A204.1 (cell line): ENCODE measurements around the gene KNDC1.
"Not testable (repeated sequence)": the region's sequence is repeated elsewhere in the genome, so short reads cannot be mapped to it uniquely, and the experiment has no call there.

ENCODE experiments used
- FAIRE-seq: peaks from 2 replicates; lab custom pipeline; 2012; peaks lifted over from hg19 to GRCh38; lab: Jason Lieb, UNC

Gene KNDC1

GRCh38 chr10:133262696-133263095, 102.7 kb downstream of the KNDC1 start:
- no peak for FAIRE-seq

GRCh38 chr10:133263674-133264073, 103.7 kb downstream of the KNDC1 start:
- FAIRE-seq, result no peak

GRCh38 chr10:133264461-133264860, 104.4 kb downstream of the KNDC1 start:
- no peak for FAIRE-seq

DNA sequence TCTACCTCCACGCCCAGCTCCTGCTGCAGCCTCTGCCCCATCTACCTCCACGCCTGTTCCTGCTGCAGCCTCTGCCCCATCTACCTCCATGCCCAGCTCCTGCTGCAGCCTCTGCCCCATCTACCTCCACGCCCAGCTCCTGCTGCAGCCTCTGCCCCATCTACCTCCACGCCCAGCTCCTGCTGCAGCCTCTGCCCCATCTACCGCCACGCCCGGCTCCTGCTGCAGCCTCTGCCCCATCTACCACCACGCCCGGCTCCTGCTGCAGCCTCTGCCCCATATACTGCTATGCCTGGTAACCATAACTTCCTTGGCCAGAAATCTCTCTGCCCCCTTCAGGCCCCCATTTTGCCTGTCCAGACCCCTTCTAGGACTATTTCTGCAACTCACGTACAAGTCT, 105.0 kb downstream of the KNDC1 start:
- not testable (repeated sequence) for FAIRE-seq

- FAIRE-seq, result no peak
Observed at GRCh38 chr10:133266056-133266795, 106.2 kb downstream of the KNDC1 start.

- no peak for FAIRE-seq
Observed at GRCh38 chr10:133267293-133267692, 107.3 kb downstream of the KNDC1 start.

- FAIRE-seq, result no peak
Observed at GRCh38 chr10:133267829-133268228, 107.8 kb downstream of the KNDC1 start.

DNA sequence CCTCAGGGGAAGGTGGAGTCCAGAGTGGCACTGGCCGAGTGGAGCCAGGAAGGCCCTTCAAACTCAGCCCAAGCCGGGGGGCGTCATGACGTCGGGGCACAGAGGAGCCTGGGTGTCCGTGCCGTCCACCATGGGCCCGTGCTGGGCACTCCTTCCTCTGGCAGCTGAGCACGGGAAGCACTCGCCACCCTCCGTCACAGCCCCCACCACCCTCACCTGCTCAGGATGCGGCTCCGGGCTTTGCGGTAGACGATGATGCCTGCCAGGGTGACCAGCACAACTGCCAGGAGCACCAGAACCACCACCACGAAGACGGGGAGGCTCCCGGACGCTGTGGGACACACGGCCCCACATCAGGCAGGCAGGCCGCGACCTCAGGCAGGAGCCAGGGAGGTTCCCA, 108.5 kb downstream of the KNDC1 start:
- no peak for FAIRE-seq

DNA sequence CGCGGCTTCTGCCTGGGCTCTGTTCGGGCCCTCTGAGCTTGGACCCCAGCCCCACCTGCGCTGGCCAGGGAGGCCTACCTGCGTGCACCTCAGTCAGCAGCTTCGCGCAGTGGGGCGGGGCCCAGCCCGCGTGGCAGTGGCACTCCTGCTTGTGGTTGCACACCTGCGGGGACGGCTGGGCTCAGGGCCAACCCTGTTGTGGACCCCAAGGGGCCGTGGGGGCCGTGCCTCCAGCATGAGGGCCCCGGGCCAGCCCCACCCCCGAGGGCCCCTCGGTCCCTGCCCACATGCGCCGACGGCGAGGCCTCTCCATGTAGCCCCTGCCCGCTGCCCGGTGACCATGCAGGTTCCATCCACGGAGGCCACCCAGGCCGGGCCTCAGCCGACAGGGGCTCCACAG, 109.3 kb downstream of the KNDC1 start:
- FAIRE-seq, result no peak

DNA sequence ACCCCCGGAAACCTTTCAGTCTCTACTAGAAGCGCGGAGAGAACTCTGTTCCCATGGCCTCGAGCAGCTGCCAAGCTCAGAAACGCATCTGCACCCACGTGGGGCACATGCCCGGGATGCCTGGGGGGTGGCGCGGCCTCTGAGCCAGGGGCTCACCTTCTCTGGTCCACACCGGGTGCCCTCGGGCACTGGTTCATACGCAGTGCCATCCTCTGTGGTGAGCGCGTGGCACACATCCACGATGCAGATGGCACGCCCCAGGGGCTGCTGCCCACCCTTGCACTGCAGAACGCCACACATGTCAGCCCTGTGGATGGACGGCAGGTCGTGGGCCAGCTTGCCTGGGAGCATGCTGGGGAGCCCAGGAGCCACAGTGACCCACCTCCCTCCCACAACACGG, 110.2 kb downstream of the KNDC1 start:
- FAIRE-seq, result no peak

GRCh38 chr10:133270773-133271297, 110.8 kb downstream of the KNDC1 start:
- no peak for FAIRE-seq

DNA sequence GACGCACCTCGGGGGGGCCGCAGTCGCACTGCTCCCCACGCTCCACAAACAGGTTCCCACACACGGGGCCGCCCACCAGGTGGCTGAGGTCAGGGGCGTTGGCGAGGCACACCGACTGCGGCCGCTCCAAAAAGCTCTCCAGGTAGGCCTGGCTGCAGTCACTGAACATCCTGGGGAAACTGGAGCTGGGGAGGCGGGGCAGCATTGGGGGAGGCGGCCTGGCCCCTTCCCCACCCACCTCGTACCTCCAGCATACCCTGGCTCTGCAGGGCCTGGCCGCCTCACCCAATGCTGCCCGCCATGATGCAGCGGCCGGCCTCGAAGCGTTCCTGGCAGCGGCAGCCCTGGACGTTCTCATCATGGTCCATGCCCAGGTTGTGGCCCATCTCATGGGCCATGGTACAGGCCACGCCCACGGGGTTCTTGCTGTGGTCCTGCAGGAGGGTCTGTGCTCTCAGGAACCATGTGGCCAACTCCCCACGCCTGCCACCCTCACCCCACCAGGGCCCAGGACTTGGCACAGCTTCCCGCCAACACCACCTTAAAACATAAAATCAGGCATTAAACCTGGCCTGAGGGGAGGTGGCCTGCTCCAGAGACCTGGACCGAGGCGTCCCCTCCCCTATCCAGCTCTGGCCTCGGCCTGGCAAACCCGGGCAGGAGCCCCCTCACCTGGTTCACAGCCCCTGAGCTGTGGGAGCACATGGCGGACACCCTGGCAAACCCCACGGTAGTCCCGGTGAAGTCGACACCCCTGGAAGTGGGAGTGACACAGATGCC, 111.7 kb downstream of the KNDC1 start:
- FAIRE-seq, result no peak

- FAIRE-seq, result no peak
Observed at GRCh38 chr10:133272301-133272963, 112.4 kb downstream of the KNDC1 start.

- FAIRE-seq, result no peak
Observed at GRCh38 chr10:133272964-133273420, 113.0 kb downstream of the KNDC1 start.

DNA sequence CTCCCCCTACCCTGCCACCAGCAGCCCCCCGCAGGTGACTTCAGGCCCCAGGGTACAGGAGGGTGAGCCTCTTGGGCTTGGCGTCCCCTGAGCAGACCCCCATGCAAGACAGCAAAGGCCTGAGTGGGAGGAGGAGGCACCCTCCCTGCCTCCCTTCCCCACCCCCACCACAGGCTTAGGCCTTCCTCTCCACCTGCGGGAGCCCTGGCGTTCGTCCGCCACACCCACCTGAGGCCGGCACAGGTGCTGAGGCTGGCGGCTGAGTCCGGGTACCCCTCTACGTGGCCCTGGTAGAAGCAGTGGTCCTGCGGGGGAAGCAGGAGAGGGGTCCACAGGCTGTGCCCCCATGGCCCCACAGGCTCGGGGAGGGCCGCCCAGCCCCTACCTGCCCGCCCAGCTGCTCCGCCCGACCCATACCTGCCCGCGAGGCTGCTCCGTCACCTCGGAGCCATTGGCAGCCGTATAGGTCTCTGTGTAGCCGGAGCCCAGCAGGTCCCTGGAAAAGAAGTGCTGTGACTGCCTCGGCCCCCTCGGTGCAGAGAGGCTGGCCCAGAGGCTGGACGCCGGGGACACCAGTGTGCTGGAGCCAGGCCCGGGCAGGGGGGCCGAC, 113.6 kb downstream of the KNDC1 start:
- FAIRE-seq, result no peak

DNA sequence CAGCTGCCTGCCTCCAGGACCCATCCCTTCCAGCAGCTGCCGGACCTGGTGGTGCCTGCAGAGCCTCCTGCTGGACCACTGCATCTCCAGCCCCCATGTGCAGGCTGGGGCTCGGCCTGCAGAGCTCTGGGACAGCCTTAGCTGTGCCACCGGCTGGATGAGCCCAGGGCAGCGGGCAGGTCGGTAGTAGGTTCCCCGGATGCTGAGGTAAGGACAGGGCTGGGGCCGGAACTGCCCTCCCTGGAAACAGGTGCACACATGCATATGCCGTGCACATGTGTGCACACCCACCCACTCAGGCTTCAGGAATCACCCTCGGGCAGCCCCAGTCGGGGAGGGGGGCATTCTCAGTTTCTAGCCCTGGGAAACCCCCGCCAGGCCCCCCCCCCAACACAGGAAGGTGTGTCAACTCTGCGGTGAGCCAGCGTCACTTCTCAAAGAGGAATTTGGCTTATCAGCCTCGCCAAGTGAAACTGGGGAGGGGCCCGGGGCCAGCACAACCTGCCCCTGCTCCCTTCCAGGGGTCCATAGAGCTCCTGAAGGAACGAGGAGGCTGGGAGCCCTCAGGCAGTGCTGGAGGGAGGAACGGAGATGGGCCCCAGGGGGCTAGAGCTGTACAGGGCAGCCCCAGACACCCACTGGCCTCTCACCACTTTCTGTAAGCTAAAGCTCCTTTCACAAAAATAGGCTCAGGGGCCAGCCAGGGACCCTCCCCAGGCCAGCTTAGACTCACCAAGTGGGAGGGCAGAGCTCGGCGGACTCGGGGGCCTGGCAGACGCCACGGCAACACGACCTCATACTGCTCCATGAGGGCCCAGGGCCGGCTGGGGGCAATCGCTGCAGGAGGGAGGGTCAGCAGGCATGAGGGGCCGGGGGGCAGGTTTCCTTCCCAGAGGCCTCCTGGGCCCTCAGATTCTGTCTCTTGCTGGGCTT, 115.0 kb downstream of the KNDC1 start:
- no peak for FAIRE-seq

DNA sequence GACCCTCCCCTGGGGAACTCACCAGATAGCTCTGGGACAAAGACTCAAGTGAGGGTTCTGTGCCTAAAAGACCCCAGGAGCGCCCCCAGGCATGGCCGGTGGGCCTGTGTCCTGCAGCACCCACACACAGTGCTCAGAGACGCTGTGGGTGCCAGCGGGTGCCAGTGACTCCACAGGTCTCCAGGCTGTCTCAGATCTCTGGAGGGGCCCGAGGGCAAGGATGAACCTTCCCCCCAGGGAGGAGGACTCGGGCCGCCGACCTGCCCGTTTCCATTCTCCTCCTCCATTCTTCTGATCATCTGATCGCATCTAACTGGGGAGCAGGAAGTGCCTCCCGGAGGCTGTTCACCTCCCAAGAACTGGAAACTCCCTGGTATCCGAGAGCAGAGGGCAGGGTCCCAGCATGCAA, 115.7 kb downstream of the KNDC1 start:
- no peak for FAIRE-seq
